ENCODE results near the gene KCNIP4.

DNA sequence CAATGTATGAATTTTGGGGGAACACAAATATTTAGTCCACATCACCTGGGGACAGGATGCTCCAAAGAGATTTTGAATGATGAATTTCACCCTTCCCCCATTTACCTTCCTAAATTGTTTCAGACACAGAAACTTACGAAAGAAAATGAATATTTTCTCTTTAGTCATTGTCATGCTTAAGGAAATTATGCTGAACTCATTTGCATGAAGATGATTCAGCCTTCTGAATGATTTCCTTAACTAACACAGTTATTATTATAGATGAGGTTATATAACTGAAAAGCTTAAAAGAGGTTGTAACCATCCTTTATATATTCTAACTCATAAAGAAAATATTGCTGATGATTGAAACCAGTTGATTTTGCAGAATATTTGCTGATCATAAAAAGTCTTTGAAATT, 61.1 kb downstream of the KCNIP4 start:
- no peak for TF ChIP-seq CTCF (IDR thresholded peaks at IDR 0.05 in 2 of 3, conservative IDR thresholded peaks at IDR 0.05 in 1 of 3; ENCODE audit: control insufficient read depth in 2 of 3, extremely low read depth in 1 of 3, insufficient read depth in 1 of 3, low read depth in 3 of 3, low read length in 3 of 3)
- no peak for TF ChIP-seq EP300 (IDR thresholded peaks at IDR 0.05; ENCODE audit: borderline replicate concordance in 1 of 2, control insufficient read depth in 1 of 2, low read depth in 2 of 2, low read length in 2 of 2)
- no peak for TF ChIP-seq ZNF274 (IDR thresholded peaks at IDR 0.05; ENCODE audit: insufficient read depth, insufficient read length)
- no peak for TF ChIP-seq SKIL (IDR thresholded peaks at IDR 0.05; ENCODE audit: low read depth, poor library complexity, severe bottlenecking)
- TF ChIP-seq CEBPB (IDR thresholded peaks at IDR 0.05; ENCODE audit: borderline replicate concordance in 1 of 2, low read depth in 2 of 2, low read length in 2 of 2), result no peak
- no peak for TF ChIP-seq USF2 (IDR thresholded peaks at IDR 0.05; ENCODE audit: borderline replicate concordance, low read depth, low read length)
- TF ChIP-seq BACH1 (IDR thresholded peaks at IDR 0.05; ENCODE audit: borderline replicate concordance), result no peak
- TF ChIP-seq FOXM1 (IDR thresholded peaks at IDR 0.05; ENCODE audit: low read depth, low read length), result no peak
- no peak for TF ChIP-seq KDM1A (IDR thresholded peaks at IDR 0.05; ENCODE audit: borderline replicate concordance)
- TF ChIP-seq, protein P1, sequence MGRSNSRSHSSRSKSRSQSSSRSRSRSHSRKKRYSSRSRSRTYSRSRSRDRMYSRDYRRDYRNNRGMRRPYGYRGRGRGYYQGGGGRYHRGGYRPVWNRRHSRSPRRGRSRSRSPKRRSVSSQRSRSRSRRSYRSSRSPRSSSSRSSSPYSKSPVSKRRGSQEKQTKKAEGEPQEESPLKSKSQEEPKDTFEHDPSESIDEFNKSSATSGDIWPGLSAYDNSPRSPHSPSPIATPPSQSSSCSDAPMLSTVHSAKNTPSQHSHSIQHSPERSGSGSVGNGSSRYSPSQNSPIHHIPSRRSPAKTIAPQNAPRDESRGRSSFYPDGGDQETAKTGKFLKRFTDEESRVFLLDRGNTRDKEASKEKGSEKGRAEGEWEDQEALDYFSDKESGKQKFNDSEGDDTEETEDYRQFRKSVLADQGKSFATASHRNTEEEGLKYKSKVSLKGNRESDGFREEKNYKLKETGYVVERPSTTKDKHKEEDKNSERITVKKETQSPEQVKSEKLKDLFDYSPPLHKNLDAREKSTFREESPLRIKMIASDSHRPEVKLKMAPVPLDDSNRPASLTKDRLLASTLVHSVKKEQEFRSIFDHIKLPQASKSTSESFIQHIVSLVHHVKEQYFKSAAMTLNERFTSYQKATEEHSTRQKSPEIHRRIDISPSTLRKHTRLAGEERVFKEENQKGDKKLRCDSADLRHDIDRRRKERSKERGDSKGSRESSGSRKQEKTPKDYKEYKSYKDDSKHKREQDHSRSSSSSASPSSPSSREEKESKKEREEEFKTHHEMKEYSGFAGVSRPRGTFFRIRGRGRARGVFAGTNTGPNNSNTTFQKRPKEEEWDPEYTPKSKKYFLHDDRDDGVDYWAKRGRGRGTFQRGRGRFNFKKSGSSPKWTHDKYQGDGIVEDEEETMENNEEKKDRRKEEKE (IDR thresholded peaks at IDR 0.05), result no peak
- TF ChIP-seq NR2C2 (IDR thresholded peaks at IDR 0.05; ENCODE audit: borderline replicate concordance, control insufficient read depth, insufficient read length, low read depth), result no peak
- TF ChIP-seq RFX5 (IDR thresholded peaks at IDR 0.05; ENCODE audit: low read depth, low read length), result no peak
- TF ChIP-seq TAF1 (IDR thresholded peaks at IDR 0.05; ENCODE audit: borderline replicate concordance, low read depth, low read length), result no peak
- TF ChIP-seq POLR2A (IDR thresholded peaks at IDR 0.05; ENCODE audit: low read depth, low read length), result no peak

Measured in GM12878 (cell line).